NOMO-1 treated with DMSO at 0.1 percent for 48 hours (cell line): ENCODE measurements around the gene LAMC2.
"Not testable (repeated sequence)": the region's sequence is repeated elsewhere in the genome, so short reads cannot be mapped to it uniquely, and the experiment has no call there.

Experiments used
- DNase-seq: peaks from one replicate; lab custom pipeline; 2025; ENCODE audit not compliant: unreplicated experiment; lab: John Stamatoyannopoulos, UW

The LAMC2 gene

DNA sequence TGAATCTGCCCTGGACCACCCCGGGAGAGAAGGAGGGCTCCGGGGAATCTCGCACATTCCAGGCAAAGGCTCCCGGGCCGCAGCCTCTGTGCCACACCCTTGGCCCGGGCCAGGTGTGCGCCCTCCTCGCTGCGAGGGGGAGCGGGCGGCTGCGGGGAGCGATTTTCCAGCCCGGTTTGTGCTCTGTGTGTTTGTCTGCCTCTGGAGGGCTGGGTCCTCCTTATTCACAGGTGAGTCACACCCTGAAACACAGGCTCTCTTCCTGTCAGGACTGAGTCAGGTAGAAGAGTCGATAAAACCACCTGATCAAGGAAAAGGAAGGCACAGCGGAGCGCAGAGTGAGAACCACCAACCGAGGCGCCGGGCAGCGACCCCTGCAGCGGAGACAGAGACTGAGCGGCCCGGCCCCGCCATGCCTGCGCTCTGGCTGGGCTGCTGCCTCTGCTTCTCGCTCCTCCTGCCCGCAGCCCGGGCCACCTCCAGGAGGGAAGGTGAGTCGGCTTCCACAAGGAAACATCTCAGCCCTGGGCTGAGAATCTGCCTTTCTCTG lies at the start of gene LAMC2:
Gene LAMC2 (plus strand): TSS at position 324 of the 550 bp plus-strand sequence. CDS start 89 bp downstream, at position 413.
- no peak for DNase-seq

DNA sequence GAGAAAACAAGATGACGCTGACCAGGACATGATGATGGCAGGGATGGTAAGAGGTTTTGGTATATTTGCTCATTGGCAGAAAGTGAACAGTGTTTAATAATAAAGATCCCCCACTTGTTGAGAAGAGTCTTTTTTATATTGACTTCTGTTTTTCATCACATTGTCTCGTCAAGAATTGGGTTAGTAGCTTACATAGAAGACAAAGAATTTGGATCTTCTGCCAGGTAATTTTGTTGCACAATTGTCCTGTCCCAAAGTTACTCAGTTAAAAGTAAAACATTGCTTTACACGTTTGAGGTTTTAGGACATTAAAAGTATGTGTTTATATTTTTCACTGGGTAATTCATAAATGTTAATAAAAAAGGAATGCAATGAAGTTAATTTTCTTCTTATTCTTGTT lies 48.3 kb upstream of the LAMC2 start:
- DNase-seq = no peak

DNA sequence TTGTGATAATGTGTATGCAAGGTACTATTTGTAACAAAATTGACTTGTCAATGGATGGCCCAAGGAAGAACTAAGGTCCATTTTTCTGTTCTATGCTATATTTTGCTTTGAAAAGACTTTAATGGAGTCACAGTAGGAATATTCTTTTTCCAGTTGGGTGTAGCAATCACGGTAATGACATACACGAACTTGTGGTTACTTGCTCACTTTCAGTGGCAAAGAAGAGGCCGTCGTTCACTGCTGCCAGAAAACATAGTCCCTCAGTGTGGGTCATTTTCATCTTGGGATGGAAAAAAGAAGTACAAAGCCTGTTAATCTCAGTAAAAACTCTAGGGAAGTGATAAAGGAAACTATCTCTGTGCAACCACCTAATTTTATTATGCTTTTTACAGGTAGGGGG lies 47.8 kb upstream of the LAMC2 start:
- DNase-seq = no peak

DNA sequence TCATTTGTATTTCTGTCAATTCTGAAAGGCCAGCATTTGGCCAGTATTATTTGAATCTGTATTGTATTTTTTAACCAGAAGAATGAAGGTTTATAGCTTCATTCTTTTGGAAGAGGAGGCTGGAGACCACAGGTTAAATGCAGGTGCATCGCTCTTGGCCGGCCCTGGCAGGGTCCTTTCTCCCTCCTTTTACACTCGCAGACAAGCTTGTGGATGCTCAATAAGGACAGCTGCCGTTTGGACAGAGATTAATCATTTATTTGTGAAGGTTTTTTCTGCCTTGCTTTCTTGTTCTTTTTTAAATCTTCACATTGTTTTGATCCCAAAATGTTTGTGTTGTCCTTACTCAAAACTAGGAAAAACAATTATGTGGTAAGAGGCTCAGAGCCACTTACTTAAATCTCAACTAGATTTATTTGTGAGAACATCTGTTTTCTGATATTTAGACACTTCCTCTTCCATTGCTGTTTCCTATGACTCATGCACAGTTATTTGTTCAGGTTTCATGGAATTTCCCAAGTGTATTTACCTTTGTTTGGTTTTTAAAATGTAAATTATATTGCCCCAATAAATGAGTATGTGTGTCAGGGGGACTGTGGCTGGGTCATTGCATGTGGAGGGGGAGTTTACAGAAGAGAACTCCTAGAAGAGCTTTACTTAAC lies 46.7 kb upstream of the LAMC2 start:
- DNase-seq = peak; percentile 34

DNA sequence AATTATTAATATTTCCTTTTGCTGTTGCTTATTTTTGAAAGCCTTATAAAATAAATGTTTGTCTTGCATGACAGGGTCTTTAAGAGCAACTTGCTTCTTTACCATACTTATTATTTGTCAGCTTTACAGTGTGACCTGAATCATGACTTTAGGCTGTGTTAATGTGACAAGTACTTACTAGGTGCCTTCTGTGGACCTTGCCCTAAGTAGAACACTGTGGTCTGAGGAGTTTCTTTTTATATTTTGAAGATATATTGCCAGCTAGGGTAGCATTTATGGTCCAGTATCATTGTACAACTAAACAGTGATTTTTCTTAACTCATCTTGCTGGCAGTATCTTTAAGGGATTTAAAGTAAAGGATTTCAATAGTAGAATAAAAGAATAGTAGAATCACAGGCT lies 45.4 kb upstream of the LAMC2 start:
- no peak for DNase-seq

DNA sequence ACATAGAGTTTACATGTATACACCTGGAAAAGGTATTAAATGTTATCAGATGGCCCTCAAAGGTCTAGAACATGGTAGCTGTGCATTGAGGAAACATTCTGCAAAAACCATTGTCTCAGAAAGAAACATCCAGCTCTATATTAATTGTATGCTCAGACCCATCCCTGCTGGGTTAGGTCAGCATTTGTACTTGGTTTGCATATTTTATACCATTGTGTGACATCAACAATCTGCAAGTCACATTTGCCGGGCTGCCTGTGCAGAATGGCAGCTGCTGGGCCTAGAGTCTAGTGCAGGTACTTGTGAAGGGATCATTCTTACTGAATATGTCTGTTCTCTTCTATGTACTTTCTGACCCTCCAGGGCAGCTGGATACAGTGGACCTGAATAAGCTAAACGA lies 43.9 kb upstream of the LAMC2 start:
- DNase-seq = no peak

DNA sequence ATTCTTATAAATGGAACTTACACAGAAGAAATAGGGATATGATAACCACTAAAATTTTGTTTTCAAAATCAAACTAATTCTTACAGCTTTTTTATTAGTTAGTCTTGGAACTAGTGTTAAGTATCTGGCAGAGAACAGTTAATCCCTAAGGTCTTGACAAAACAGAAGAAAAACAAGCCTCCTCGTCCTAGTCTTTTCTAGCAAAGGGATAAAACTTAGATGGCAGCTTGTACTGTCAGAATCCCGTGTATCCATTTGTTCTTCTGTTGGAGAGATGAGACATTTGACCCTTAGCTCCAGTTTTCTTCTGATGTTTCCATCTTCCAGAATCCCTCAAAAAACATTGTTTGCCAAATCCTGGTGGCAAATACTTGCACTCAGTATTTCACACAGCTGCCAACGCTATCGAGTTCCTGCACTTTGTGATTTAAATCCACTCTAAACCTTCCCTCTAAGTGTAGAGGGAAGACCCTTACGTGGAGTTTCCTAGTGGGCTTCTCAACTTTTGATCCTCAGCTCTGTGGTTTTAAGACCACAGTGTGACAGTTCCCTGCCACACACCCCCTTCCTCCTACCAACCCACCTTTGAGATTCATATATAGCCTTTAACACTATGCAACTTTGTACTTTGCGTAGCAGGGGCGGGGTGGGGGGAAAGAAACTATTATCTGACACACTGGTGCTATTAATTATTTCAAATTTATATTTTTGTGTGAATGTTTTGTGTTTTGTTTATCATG lies 42.3 kb upstream of the LAMC2 start:
- no peak for DNase-seq

DNA sequence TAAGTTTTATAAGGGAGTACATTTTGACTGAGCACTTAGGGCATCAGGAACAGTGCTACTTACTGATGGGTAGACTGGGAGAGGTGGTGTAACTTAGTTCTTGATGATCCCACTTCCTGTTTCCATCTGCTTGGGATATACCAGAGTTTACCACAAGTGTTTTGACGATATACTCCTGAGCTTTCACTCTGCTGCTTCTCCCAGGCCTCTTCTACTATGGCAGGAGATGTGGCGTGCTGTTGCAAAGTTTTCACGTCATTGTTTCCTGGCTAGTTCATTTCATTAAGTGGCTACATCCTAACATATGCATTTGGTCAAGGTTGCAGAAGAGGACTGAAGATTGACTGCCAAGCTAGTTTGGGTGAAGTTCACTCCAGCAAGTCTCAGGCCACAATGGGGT lies 41.3 kb upstream of the LAMC2 start:
- DNase-seq = peak; percentile 25

DNA sequence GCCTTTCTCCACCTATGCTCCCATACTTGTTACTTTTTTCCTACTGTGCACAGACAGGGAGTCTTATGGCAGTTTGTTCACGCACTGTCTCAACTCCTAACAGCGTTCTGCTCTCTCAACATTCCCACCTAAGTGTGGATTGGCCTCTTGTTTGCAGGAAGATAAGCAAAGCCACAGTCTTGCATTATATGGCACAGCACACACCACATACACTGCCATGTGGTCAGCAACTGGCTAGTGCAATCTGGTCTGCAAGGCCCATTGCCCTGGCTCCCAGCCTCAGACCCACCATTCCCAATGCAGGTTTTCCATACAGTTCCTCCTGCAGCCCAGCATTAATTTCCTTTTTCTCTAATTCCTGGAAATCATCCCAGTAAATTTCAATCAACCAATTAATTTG lies 38.3 kb upstream of the LAMC2 start:
- no peak for DNase-seq

DNA sequence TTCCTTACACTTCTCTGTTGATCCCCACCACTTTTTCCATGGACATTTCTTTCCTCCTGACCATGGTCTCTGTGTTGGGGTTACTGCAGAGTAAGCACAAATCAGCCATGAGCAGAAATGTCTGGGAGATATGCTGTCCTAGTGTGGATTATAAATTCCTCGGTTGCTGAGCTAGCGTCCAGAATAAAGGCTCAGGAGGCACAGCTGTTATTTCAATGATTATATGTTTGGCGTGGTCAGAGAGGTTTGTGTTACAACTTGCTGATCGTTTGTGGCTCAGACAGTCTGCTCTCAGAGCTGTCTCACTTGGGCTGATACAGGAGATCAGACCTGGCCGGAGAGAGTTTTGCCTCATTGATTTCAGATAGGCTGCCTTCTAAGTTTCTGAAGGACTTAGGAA lies 37.5 kb upstream of the LAMC2 start:
- no peak for DNase-seq

DNA sequence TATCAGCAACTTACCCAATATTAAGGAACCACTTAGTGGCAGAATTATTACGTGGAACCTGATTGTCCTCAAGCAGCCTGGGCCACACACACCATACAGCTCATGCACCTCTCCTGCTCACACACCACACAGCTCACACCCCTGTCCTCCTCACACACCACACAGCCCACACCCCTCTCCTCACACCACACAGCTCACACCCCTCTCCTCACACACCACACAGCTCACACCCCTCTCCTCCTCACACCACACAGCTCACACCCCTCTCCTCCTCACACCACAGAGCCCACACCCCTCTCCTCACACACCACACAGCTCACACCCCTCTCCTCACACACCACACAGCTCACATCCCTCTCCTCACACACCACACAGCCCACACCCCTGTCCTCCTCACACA lies 36.8 kb upstream of the LAMC2 start:
- no peak for DNase-seq

DNA sequence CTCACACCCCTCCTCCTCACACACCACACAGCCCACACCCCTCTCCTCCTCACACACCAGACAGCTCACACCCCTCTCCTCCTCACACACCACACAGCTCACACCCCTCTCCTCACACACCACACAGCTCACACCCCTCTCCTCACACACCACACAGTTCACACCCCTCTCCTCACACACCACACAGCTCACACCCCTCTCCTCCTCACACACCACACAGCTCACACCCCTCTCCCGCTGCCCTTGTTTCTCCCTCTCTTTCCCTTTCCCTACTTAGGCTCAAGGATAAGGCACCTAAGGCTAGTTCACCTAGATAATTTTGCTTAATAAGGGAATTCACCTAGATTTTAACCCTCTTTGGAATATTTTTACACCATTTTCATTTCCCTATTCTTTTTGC lies 36.0 kb upstream of the LAMC2 start:
- not testable (repeated sequence) for DNase-seq

DNA sequence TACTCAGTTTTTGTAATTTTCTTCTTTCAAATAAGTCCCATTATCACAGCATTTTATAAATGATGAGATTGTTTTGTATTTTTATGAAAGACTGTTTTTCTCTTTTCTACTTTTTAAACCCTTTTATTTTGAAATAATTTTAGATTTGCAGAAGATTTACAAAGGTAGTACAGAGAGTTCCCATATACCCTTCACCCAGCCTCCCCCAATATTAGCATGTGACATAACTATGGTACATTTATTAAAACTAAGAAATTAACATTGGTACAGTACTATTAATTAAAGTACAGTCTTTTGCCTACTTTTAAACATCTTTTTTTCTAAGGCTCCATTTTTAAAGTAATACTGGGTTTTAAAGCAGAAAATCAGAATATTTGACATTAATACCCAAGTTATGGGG lies 35.6 kb upstream of the LAMC2 start:
- no peak for DNase-seq

DNA sequence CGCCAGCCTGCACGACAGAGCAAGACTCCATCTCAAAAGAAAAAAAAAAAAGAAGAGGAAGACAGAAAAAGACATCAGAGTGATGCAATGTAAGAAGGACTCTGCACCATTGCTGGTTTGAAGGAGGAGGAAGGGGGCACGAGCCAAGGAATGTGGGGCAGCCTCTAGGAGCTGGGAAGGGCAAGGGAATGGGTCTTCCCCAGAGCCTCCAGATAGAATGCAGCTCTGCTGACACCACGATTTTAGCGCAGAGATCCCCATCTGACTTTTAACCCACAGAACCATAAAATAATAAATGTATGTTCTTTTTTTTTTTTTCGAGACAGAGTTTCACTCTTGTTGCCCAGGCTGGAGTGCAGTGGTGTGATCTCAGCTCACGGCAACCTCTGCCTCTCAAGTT lies 33.9 kb upstream of the LAMC2 start:
- DNase-seq = no peak

DNA sequence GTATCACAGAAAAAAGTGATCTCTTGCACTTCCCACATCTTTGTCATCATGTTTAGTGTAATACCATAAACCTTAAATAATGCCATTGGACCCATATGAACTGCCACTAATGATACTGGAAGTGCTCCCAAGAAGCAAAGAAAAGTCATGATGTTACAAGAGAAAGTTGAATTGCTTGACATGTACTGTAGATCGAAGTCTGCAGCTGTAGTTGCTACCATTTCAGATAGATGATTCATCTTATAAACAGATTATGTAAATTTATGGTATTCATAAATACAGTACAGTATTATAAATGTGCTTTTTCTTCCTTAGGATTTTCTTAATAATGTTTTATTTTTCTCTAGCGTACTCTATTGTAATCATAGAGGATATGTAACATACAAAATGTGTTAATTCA lies 30.1 kb upstream of the LAMC2 start:
- DNase-seq = no peak

DNA sequence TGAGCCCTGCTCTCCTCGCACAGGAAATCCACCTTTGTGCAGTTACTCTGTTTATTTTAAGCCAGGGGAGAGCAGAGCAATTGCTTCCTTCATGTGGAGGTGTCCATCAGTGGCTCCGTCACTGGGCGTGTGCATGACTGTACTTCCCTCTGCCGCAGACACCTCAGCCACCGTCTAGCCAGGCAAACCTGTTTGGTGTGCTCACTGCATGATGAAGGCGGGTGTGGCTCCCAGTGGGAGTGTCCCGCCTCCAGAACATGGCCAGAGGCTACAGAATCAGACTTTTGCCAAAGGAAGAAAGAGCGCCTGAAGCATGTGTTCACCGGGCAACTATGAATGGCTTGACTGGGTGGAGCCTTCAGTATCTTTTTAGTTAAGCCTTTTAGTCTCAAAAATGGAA lies 26.1 kb upstream of the LAMC2 start:
- DNase-seq = no peak

DNA sequence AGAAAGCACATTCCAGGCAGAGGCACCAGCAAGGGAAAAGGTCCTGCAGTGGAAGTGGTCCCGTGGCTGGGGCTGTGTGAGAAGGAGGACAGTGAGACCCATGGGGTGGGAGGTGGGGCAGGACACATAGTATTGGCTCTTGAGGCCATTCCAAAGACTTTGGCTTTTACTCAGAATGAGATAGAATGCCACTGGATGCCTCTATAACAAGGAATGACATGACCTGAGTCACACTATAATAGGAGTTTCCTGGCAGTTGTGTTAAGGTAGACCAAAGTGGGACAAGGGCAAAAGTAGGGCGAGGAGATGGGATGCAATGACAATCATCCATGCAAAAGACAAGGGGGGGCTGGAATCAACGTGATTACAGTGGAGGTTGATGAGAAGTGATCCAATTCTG lies 24.7 kb upstream of the LAMC2 start:
- no peak for DNase-seq

DNA sequence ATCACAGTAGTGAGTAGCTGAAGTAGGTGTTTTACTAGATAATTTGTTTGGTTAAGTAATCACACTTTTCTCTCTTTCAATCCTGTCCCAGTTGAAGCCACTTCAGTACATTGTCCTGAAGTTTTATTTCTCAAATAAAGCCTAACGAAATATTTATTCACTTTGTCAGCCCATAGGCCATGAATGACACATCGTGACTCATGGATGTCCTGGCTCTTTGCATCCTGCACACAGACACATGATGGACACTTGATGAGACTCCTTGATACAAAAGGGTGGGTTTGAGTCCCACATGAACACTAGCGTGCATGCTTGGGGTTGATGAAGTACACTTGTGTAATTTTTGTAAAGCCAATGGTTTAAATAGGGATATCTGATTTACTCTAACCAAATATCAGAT lies 22.7 kb upstream of the LAMC2 start:
- DNase-seq = no peak

DNA sequence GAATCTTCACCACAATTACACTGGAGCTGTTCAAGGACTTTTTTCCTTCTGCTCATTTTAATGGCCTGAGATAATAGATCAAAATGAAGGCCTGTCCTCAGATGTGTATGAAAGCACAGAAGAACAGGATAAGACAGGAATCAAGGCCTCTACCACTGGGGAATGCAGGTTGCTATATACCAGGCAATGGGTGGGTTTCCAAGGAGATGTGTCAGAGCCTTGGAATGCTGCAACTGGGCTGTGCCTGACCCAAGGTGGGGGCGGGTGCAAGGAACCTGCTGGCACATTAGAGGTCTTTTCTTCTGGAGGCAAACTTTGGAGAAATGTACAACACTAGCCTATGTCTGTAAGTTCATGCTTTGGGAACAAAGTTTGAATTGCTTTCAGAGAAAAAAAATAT lies 21.7 kb upstream of the LAMC2 start:
- DNase-seq = no peak

DNA sequence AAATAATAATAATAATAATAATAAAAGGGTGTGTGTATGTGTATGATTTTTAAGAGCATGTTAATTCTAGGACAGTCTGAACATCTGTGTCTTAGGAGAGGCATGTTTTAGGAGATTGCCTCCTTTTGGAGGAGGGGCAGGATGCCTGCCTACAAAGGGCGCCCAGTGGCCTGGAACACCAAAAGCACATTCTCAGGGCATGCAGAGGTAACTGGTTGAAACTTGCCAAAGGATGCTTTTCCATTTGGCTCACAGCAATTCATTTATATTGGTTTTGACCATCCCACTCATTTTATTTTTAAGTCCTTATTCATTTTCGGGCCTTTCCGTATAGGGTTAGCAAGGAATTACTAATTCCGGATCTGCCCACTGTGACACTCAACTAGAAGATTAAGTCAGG lies 21.1 kb upstream of the LAMC2 start:
- DNase-seq = no peak

DNA sequence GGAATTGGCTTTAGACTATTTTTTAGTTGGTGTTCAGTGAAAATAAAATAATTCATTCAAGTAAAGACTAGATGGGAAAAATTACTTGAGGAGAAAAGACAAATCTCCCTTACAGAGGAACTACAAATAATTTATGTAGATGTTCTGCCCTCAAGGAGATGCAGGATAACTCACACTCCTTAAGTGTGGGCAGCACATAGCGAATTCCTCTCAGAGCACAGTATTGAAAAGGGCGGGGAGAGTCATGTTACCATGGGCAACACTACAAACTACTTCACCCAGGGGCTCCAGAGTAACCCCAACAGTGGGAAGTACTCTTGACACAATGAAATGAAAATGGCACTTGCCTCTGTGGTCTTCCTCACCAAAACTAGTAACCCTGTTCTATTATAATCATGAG lies 20.6 kb upstream of the LAMC2 start:
- no peak for DNase-seq

DNA sequence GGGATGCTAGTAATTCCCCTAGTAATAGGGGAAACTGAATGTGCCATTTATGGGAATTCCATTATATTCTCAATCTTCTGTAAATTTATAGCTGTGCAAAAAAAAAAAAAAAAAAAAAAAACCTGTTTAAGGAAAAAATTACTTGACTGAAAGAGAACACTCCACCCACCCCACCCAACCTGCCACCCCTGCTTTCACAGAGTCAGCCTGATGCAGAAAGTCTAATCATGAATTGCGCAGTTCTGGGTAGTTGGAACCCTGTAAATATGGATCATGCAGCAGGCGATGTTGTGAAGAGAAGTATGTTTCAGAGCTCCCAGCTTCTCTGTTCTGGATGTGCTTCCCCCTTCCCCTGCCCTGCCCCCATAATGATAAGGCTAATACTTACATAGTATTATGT lies 19.6 kb upstream of the LAMC2 start:
- DNase-seq = no peak

DNA sequence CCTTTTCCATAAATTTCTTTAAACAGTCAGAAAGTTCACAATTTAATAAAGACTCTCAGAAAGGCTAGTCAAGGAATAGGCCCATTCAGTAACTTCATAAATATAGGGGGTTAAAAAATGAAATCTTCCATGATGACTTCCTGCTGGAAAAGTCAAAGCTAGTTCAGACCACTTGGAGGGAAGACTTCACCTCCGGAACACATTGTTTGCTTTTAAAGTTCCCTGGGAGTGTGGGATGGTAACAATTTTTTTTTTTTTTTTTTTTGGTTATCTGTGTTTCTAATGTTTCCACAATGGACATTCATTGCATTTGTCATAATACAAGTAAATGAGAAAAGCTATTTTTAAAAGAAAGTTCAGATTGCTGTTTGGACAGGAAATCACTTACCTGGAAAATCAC lies 18.4 kb upstream of the LAMC2 start:
- DNase-seq = no peak
